NT2/D1 (cell line): ENCODE results near the gene TTC16.

Source experiments
- DNase-seq: peaks from one replicate; pipeline ENCODE4 v3.0.0-alpha.2; 2011; ENCODE audit warnings: low read depth, low spot score
- H3K27me3 ChIP-seq: 2 replicates; pipeline ENCODE4 v1.6.0; 2011; ENCODE audit warnings: mild to moderate bottlenecking; ENCODE audit not compliant: insufficient read length, insufficient read depth
- H3K36me3 ChIP-seq: 2 replicates; pipeline ENCODE4 v1.6.1; 2011; ENCODE audit warnings: mild to moderate bottlenecking, low read length, mixed read lengths; ENCODE audit not compliant: insufficient read depth, insufficient read length
- H3K4me1 ChIP-seq: 2 replicates; pipeline ENCODE4 v1.5.1; 2011; ENCODE audit not compliant: insufficient read depth, insufficient read length
- H3K4me3 ChIP-seq: 2 replicates; pipeline ENCODE4 v1.5.1; 2011; ENCODE audit warnings: low read depth; ENCODE audit not compliant: insufficient read length
- H3K9ac ChIP-seq: 2 replicates; pipeline ENCODE4 v1.6.0; 2011; ENCODE audit warnings: low read depth; ENCODE audit not compliant: insufficient read length
- H3K9me3 ChIP-seq: 2 replicates; pipeline ENCODE4 v1.5.1; 2011; ENCODE audit warnings: mild to moderate bottlenecking, low read length; ENCODE audit not compliant: insufficient read depth
- SUZ12 ChIP-seq: IDR thresholded peaks from 2 replicates; pipeline ENCODE4 v1.6.1; 2011; ENCODE audit not compliant: insufficient read length, insufficient read depth; ENCODE audit errors: extremely low read depth
- YY1 ChIP-seq: IDR thresholded peaks from 2 replicates; pipeline ENCODE4 v1.6.1; 2011; ENCODE audit not compliant: insufficient read length, insufficient read depth
- ZNF274 ChIP-seq: IDR thresholded peaks from 2 replicates; pipeline ENCODE4 v1.6.1; 2011; ENCODE audit warnings: mild to moderate bottlenecking, low read depth, low read length

The TTC16 gene

GRCh38 chr9:127770905-127771569 lies 55.2 kb downstream of the TTC16 start:
- no peak for TF ChIP-seq ZNF274
- no peak for TF ChIP-seq SUZ12
- TF ChIP-seq YY1 = no peak
- Histone ChIP-seq H3K27me3 (no peaks in the 10 kb centered on the region), H3K9me3 (no peaks in the 10 kb centered on the region), H3K4me1 (peaks cover 33% of the 10 kb centered on the region), H3K4me3 (peak overlapping the region; percentile 56), H3K36me3 (peaks cover 3% of the 10 kb centered on the region), H3K9ac (peak overlapping the region; percentile 68)
- DNase-seq = peak; percentile 98

GRCh38 chr9:127771570-127772189 lies 55.8 kb downstream of the TTC16 start:
- H3K4me3 ChIP-seq = peak overlapping the region; percentile 18
- no peaks in the 10 kb centered on the region for H3K9me3 ChIP-seq
- H3K9ac ChIP-seq = peak overlapping the region; percentile 39
- H3K36me3 ChIP-seq = peaks cover 3% of the 10 kb centered on the region
- DNase-seq = no peak
- H3K27me3 ChIP-seq = no peaks in the 10 kb centered on the region
- TF ChIP-seq SUZ12 (no peak), YY1 (no peak), ZNF274 (no peak)
- peaks cover 36% of the 10 kb centered on the region for H3K4me1 ChIP-seq

- no peak for TF ChIP-seq ZNF274
- TF ChIP-seq SUZ12 = no peak
- no peak for TF ChIP-seq YY1
- Histone ChIP-seq H3K36me3 (no peaks in the 10 kb centered on the region), H3K9me3 (no peaks in the 10 kb centered on the region), H3K9ac (no peak overlapping the region), H3K27me3 (no peaks in the 10 kb centered on the region), H3K4me3 (no peak overlapping the region), H3K4me1 (peaks cover 33% of the 10 kb centered on the region)
- DNase-seq = no peak
Observed at GRCh38 chr9:127772603-127773002, 56.7 kb downstream of the TTC16 start.

- TF ChIP-seq ZNF274 (no peak), SUZ12 (no peak), YY1 (no peak)
- Histone ChIP-seq H3K36me3 (no peaks in the 10 kb centered on the region), H3K4me1 (peaks cover 29% of the 10 kb centered on the region), H3K9ac (peak overlapping the region; percentile 51), H3K27me3 (no peaks in the 10 kb centered on the region), H3K9me3 (no peaks in the 10 kb centered on the region), H3K4me3 (no peak overlapping the region)
- no peak for DNase-seq
Observed at GRCh38 chr9:127773272-127773671, 57.4 kb downstream of the TTC16 start.

GRCh38 chr9:127773981-127774380 lies 58.1 kb downstream of the TTC16 start:
- no peaks in the 10 kb centered on the region for H3K9me3 ChIP-seq
- H3K4me3 ChIP-seq = no peak overlapping the region
- H3K9ac ChIP-seq = peak overlapping the region; percentile 51
- H3K27me3 ChIP-seq = no peaks in the 10 kb centered on the region
- H3K4me1 ChIP-seq = peaks cover 34% of the 10 kb centered on the region
- TF ChIP-seq ZNF274 (no peak), SUZ12 (no peak), YY1 (no peak)
- H3K36me3 ChIP-seq = no peaks in the 10 kb centered on the region
- DNase-seq = no peak

GRCh38 chr9:127776195-127776923 lies 60.5 kb downstream of the TTC16 start:
- no peaks in the 10 kb centered on the region for H3K36me3 ChIP-seq
- no peak for TF ChIP-seq ZNF274
- no peak for TF ChIP-seq YY1
- TF ChIP-seq SUZ12 = no peak
- no peaks in the 10 kb centered on the region for H3K9me3 ChIP-seq
- peaks cover 36% of the 10 kb centered on the region for H3K4me1 ChIP-seq
- H3K4me3 ChIP-seq = no peak overlapping the region
- no peaks in the 10 kb centered on the region for H3K27me3 ChIP-seq
- DNase-seq = peak; percentile 56
- H3K9ac ChIP-seq = peak overlapping the region; percentile 4

GRCh38 chr9:127776924-127777289 lies 61.0 kb downstream of the TTC16 start:
- peak overlapping the region; percentile 4 for H3K9ac ChIP-seq
- H3K27me3 ChIP-seq = no peaks in the 10 kb centered on the region
- peaks cover 33% of the 10 kb centered on the region for H3K4me1 ChIP-seq
- no peaks in the 10 kb centered on the region for H3K36me3 ChIP-seq
- H3K9me3 ChIP-seq = no peaks in the 10 kb centered on the region
- H3K4me3 ChIP-seq = no peak overlapping the region
- TF ChIP-seq YY1 (no peak), ZNF274 (no peak), SUZ12 (no peak)
- no peak for DNase-seq
